ENCODE measurements around the gene ASB3. TPM values are rescaled to one million over a fixed set of nuclear protein-coding genes. Genes with fewer than 3 reads are reported as not detected.

ASB3 gene
- total RNA-seq, 1 donor from 2014 or later, result 19.7 TPM

DNA sequence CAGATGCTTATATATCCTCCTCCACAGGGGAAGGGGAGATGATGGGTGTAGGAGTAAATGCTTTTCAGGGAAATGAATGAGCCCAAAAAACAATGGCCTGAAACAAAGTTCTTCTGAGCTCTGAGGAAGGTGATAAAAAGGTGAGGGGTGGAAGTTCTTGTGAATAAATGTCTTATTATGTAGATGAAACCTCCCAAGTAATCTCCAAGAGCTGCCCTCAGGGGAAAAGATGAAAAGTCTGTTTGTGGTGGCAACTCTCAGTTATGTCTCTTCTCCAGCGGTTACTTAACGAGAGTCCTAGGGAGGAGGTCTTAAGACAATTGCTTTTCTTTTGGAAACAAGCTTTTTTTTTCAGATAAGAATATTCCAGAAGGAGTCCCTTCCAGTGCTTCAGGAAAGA is 134.6 kb downstream of the ASB3 start:
- DNase-seq (ENCODE audit: low spot score), result no peak

DNA sequence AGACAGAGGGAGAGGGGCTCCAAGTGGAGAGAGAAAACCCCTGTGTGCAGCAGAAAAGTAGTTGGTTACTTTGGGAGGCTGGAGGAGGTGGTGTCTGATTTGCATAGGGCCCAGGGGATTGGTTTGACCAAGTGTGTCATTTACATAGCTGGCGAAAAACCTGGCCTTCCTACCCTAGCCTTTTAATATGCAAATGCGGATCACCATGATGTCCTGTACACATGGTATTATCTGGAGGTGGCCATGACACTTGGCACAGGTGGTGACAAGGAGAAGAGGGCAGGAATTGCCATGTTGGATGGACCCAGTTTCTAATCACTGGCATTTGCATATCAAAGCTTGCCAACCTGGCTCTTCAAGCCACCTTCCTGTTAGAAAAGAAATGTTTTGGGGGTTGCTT is 140.0 kb downstream of the ASB3 start:
- DNase-seq (ENCODE audit: low spot score), result no peak

DNA sequence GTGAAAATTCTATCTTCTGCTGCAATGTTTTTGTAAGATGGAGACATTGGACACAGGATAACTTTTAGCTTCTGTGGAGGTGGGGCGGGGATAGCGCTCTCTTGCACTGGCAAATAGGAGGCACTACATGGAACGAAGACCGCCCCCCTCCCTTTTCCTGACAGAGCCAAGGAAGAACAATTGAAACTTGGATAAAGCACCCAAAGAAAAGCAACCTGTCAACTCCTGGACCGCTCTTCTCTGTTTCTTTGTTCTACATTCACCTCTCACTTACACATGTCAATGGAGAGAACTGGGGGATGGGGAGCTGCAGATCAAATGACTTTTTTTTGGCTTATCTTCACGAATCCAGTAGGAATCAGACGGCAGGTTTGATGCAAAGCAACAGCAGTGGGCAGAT is 145.5 kb downstream of the ASB3 start:
- no peak for DNase-seq (ENCODE audit: low spot score)

DNA sequence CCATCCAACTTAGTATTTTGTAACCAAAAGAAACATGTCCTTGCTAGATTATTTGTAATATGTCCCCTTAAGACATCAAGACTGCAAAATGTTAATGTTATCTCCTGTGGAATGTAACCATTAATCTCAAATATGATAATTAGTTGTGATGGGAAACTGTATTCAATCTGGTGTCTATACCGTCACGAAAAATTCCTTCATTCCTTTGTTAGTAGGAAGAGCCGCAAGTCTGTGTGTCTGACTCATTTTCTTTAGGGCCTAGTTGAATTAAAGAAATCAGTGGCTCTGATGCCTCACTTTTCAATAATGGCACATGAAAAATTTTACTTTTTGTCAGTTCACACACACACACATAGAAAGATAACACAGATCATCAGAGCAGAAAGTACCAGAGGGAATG is 146.3 kb downstream of the ASB3 start:
- no peak for DNase-seq (ENCODE audit: low spot score)

DNA sequence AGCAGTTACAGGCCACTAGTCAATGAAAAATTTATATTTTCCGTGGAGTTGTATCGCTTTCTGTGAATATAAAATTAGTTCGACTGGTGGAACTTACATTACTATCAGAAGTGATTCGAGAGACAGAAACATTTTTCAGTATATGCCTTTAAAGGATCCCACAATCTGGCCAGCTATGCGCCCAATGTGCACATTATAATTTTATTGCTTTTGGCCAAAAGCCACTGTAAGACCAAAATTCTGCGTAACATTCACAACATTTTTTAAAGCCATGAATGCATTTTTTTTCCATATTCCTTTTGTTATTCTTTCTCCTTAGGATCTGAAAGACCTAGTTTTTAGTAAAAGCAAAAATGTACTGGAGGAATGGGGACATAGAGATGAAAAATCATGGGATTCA is 150.2 kb downstream of the ASB3 start:
- peak; percentile 13 for DNase-seq (ENCODE audit: low spot score)

DNA sequence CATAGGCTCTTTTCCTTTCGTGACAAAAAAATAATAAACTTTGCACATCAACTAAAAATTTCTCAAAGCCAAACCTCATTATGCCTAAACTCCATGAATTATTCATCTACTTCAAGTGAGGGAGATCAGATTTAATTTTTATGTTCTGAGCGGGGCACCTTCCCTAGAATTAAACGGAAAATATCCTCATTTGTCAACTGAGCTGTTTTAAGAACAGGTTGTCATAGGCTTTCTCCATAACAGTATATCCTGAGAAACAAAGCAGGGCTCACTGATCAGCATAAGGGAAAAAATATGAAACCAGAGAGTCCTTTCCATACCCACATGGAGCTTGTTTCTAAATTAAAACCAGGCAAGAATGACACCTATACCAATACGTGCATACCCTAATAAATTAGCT is 150.6 kb downstream of the ASB3 start:
- no peak for DNase-seq (ENCODE audit: low spot score)

DNA sequence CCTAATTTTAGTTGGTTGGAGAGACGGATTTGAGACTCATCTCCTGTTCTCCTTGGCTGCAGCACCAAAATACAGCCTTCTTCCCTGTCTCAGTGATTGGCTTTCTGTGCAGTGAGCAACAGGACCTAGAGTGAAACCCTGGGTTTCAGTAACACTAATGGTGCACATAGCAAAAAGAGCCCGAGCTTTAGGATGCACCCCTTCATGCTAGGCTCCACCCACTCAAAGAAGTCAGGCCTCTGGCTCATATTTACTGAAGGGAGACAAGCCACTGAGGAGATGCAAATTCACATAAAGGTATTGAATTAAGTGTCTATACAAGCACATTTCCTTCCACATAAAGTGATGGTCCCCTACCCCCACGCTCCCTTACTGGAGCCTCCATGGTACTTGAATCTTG is 151.1 kb downstream of the ASB3 start:
- no peak for DNase-seq (ENCODE audit: low spot score)

DNA sequence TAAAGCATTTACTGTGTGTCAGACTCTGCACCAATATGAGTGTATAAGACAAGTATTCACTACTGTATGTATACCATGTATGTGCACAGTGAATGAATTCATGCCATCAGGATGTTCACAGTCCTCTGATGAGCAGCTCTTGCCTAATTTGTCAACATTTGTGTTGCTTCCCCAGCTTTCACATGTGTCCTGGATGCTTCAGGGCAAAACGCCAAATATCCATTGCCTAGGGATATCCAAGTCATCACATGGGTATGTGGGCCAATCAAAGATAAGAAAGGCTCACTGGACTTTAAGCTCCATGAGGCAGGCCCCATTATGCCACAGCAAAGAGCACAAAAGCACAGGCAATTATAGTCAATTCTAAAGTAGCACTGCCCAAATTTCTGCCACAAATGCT is 153.3 kb downstream of the ASB3 start:
- DNase-seq (ENCODE audit: low spot score), result no peak

DNA sequence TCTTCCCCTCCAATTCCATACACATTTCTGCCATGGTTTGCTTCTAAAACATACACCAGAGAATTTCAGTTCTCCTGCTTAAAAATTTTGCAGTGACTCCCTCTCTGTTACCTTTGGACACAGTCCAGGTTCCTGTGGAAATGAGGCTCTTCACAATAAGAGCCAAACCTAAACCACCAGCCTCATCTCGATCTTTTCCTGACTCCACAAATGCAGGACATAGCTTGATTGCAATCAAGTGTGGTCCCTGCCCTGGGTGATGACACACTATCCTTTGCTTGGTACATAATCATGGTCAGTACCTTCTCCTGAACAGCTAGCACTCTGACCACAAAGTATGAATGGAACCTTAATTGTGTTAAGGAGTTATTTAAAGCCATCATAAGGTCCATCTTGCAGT is 154.0 kb downstream of the ASB3 start:
- DNase-seq (ENCODE audit: low spot score), result no peak

DNA sequence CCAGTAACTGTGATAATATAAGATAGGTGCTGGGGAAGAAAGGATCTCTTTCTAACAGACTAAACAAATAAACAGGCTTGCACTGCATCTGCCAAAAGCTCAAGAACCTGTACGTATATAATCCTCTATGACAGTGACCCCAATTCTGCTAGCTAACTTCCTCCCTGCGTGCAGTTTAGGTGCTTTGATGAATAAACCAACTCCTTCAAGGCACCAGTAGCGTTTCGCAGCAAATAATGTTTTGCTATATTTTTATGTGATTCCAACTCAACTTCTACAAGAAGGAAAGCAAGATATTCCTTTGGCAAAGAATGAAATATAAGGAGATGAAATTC is 154.7 kb downstream of the ASB3 start:
- DNase-seq (ENCODE audit: low spot score), result no peak

DNA sequence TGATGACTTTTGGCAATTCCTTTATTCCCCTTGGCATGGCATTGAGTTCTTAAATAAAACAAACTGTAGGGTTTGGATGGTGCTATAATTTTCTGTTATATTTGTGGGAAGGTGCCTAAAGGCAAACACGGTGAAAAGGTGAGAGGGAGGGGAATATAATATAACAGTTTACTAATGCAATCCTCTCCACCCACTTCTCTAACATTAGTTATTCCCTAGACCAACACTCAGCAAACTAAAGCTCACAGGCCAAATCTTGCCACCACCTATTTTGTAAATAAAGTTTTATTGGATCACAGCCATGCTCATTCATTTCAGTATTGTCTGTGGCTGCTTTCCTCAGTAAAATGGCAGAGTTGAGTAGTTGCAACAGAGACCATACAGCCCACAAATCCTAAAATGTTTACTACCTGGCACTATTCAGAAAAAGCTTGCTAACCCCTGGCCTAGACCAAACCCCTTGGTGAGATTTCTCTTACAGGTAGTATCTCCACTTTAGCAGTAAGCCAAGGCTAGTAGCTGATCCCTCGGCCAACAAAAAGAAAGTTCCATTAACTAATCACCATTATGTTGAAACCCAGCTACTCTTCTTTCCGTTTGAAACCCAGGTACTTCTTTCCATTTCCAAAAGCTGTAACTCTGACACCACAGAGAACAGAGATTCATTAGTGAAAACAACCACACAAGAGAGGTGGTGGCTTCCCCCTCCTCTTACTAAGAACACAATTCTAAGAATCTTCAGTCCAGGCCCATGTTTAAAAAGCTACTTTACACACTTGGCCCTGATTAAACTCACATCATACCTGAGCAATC is 155.2 kb downstream of the ASB3 start:
- no peak for DNase-seq (ENCODE audit: low spot score)

DNA sequence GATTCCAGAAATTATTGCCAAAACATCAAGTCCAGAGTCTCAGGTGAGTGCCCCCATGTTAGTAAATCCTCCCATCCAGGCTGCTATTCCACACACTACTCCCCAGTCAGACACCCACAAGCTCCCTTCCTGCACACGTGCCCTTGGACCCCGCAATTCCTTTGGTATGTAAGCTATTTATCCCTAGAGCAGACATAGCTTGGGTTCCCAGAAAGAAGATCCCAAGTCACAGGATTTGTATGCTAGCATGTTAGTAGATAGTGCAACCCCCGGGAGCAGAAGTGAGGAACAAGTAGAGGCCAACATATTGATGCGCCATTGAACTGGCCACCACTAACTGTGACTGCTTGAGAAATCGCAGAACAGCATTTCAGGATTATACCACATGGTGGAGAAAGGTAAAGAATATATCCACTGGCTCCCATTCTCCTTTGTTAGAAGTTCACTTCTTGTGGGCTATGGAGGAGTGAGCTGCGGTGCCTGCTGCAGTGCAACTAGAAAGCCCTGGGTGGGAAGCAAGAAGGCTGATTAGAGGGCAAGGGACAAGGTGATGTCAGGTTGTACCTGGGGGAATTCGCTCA is 156.6 kb downstream of the ASB3 start:
- peak; percentile 7 for DNase-seq (ENCODE audit: low spot score)

DNA sequence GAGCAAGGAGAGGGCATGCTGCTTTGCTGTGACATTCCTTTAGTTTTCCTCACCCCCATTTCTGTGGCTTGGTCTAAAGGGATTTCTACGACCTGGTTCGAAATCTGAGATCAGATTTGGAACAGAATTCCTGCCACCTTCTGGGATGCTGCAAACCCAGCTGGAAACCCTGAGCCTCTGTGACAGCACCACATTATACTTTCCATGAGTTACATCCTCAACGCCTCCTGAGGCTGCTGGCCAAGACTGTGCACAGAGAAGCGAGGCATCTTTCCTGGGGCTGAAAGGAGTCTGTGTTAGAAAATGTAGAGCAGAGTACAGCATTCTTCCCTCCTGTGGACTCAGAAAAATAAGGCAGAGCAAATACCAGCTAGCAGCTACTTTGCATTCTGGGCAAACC is 157.3 kb downstream of the ASB3 start:
- peak; percentile 28 for DNase-seq (ENCODE audit: low spot score)

DNA sequence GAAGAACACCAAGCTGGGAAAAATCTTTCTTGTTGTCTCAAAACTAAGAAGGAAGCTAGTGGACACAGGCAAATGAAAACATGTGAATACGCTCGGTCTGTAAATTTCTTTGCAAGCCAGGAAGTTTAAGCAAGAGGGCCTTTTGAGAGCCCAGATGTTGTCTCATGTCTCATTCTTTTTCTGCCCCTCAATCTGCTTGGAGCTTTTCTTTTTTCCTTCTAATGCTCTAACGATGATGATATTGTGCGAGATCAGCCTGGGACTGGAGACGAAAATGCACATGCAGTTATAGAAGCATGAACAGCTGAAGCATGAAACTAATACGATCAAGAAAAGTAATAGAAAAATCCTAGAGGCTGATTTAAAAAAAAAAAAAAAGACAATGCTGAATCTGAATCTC is 157.8 kb downstream of the ASB3 start:
- DNase-seq (ENCODE audit: low spot score), result no peak

DNA sequence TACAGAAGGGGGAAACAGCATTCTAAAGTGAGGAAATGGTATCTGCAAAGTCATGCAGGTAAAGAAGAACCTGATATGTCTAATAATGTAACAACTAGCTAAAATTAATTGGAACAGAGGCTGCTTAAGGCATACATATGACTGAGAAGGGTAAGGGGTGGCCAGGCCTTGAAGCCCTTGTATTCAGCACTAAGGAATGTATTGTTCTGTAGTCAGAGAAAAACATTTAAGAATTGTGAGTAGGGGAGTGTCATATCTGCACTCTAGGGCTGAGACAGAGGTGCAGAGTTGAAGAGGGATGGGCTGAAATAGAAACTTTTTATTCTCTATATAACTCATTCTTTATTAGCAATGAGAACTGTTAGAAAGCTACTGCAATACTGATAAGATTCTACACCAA is 164.6 kb downstream of the ASB3 start:
- no peak for DNase-seq (ENCODE audit: low spot score)

DNA sequence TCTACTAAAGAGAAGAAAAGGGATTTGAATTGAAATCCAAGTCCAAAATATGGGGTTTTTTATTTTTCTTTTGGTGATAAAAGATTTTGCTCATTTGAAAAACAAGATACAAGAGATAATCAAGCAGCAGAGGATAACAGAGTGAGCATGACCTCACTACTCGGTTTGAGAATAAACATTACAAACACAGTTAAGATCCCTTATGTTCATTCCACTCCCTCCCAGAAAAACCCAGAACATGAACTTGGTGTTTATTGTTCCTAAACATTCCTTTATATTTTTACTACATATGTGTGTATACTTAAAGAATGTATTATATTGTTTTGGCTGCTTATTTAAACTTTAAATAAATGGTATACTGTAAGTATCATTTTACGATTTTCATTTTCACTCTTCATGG is 165.8 kb downstream of the ASB3 start:
- DNase-seq (ENCODE audit: low spot score), result no peak

Other genes with a start within 250 kb of the ASB3 start
- gene CHAC2, start 19.1 kb downstream of the ASB3 start, total RNA-seq (ENCODE audit: insufficient read depth, low replicate concordance), result 2.9 TPM
- 103 TPM for gene ERLEC1, start 91 bp upstream of the ASB3 start, total RNA-seq (ENCODE audit: insufficient read depth, low replicate concordance)
- 0.72 TPM for gene GPR75, start 73.0 kb upstream of the ASB3 start, total RNA-seq (ENCODE audit: insufficient read depth, low replicate concordance)
- 44.8 TPM for gene PSME4, start 184.0 kb upstream of the ASB3 start, total RNA-seq (ENCODE audit: insufficient read depth, low replicate concordance)

Measured in umbilical cord (tissue), 2 donors.